Prostate gland (tissue), 1 donor: ENCODE measurements around the gene ANKRD22.

Experiments used
- POLR2A ChIP-seq: fragments of 450-650 bp; IDR thresholded peaks from one replicate; pipeline ENCODE4 v1.6.1; 2016; ENCODE audit warnings: antibody characterized with exemption, mild to moderate bottlenecking
- POLR2AphosphoS5 ChIP-seq: sonication (generic); formaldehyde crosslinking; IDR thresholded peaks from one replicate; pipeline ENCODE4 v1.6.1; 2017; ENCODE audit warnings: antibody characterized with exemption

GRCh38 chr10:88838766-88839350 is 12.8 kb downstream of the ANKRD22 start:
- TF ChIP-seq POLR2A, result no peak
- no peak for TF ChIP-seq POLR2AphosphoS5
